SKM-1 treated with dmso at 0.1 percent for 144 hours (cell line): ENCODE measurements around the gene CCDC201.

ENCODE experiments used
- DNase-seq: peaks from one replicate; lab custom pipeline; 2025; ENCODE audit not compliant: unreplicated experiment; lab: John Stamatoyannopoulos, UW

The CCDC201 gene

DNA sequence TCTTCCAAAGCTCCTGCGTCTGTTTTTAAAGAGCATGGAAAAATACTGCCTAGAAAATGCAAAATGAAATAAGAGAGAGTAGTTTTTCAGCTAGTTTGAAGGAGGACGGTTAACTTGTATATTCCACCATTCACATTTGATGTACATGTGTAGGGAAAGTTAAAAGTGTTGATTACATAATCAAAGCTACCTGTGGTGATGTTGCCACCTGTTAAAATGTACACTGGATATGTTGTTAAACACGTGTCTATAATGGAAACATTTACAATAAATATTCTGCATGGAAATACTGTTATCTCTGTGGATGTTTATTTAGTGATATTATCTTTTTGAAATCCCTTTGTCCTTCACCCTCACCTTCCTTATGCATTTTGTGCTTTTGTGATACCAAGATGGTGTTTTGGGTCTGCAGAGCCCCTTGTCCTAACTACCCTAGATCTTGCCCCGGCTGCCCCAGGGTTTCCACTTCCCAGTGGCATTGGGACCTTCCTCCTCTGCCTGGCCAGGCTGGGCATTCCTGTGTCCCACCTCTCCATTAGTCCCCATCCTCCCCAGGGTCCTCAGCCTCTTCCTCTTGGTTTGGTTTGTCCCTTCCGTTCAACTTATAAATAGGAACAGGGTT, 20.6 kb upstream of the CCDC201 start:
- no peak for DNase-seq

DNA sequence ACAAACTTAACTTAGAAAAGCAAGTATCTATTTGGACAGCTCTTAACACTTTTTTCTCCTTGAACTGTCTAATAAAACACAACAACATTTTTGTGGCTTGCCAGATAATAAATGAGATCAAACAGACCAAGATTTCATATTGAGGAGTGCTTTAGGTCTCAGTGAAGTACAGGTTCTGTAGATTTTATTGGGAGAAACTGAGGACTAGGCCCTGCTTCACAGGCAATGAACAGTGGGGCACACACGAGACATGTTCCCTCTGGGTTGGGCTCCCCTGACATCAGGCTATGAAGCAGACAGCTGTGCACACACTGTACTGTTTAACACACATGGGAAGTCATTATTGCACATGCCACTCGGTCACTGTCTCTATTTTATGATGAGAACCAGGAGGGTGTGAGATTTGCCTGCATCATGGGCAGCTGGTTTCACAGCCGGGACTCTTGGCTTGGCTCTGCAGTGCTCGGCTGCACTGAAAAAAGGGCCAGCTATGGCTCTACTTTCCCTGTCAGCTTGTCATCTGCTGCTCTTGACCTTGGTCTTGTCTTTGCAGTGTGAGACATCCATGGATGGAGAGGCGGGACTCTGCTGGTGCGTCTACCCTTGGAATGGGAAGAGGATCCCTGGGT, 19.6 kb upstream of the CCDC201 start:
- DNase-seq, result no peak

DNA sequence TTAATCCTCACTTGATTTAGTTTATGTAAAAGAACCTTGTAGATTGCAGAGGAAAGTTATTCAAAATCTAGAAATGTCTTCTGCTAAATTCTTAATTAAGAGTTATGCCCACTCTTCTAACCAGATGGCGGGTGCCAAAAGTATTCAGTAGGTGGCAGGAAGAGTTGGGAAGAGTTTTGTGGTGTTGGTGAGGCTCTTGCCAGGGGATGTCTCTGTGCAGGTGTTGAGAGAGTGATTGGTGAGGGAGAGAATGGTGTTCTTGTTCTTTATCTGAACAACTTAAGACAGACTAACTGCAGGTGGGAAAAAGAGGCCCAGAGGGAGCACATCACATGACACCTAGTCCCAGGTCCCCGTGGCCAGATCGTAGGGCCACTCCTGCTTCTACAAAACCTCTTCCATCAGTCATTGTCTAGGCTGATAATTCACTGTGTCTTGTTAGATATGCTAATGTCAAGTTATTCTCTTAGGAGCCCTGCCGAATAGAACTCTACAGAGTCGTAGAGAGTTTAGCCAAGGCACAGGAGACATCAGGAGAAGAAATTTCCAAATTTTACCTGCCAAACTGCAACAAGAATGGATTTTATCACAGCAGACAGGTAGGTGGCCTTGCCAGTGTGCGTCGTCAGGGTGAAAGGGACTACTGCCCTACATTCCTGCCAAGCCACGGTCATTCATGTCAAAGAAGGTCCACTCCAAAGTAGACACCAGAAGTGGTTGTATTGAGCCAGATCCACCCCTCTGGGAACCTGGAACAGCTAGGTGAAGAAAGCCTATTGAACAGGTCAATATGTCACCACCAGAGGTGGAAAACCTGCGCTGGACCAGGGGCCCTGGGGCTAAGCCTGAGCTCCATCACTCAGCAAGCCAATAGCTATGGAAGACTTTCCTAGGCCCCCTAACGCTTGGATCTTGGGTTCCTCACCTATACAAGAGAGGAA, 18.9 kb upstream of the CCDC201 start:
- DNase-seq, result no peak

DNA sequence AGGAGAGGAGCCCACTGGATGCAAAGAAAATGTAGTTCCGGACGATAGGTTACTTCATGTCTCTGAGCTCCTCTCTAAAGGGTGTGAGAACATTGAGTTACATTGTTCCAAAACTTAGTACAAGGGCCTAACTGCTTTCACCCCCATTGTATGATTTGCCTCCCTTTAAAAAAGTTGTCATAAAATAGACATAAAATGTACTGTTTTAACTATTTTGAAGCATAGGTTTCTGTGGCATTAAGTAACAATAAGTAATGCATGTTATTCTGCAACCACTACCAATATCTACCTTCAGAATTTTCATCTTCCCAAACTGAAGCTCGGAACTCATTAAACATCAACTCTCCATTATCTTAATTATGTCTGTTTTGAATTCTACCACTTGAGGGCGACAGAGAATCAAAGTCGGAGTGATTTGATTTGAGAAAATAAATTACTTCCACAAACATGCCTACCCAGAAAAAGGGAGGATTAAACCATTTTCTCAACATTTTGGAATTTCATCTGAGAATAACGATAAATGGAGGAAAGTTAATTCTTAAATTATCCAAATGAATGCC, 18.1 kb upstream of the CCDC201 start:
- peak; percentile 23 for DNase-seq

DNA sequence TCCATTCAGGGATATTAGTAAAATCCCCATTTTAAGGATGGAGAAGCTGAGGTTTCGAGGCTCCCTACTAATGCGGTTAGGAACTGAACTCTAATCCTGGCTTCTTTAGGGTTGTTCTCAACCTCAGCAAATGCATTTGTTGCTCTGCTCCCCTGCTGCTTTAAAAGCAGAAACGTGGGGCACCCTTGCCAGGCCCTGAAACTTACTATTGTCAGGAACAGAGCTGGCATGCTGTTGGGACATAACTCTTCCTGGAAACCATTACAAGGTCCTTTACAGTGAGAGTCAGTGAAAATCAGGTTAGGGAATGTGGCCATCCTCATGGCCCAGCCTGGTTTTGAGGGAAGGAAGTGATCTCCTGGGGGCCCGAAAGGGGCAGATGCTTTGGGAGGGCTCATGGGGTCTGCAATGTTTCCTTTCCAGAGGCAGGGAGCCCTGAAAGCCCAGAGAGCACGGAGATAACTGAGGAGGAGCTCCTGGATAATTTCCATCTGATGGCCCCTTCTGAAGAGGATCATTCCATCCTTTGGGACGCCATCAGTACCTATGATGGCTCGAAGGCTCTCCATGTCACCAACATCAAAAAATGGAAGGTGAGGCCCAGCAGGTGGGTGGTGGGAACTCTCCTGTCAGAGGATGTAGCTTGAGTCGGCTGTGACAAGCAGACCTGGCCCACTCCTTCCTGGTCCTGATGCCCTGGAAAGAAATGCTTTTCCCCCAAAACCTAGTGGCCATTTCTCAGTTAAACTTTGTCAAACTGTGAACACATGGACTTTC, 17.4 kb upstream of the CCDC201 start:
- DNase-seq, result no peak

DNA sequence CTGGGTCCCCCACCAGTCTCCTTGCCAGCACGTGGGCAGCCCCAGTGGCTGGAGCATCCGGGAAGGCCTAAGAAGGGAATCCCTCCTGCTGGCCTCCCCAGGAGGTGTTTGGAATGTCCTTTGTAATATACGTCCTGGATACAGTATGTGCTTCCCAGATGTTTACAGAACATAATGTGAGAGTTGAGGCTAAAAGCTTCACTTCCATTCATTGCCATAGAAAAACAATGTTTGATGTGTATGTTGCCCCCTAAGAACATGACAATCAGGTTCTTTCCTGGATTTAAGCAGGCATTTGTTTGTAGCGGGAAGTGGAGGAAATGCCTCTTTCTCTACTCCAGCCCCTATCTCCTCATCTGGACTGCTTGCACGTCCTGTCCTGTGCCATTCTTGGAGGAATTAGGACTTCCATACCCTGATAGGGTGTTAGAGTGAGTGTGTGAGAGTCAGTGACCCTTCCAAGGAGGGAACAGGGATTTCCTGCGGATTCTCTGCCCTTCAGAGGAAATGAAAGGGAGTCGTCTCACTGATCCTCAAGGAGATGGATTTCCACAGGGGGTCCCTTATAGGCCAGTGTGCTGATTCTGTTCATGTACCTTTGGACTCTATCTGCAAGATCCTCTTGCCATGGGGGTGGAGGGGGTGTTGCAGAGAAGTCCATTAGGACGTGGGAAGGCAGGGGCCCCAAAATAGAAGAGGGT, 16.6 kb upstream of the CCDC201 start:
- no peak for DNase-seq

DNA sequence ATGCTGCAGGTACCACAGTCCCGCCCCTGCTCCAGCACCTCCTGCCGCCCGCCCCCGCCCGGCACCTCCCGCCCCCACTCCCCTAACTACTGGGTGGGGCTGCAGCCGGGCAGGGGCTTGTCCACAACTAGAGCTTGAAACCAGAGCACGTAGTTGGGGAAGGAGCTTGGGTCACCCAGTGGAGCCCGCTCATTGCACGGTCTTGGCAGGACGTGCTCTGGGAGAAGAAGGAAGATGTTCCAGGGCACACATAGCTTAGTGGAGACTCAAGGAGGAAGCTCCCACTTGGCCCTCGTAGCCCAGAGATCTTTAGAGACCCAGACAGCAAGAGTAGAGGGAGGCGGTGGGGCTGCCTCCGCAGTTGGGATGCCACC, 16.1 kb upstream of the CCDC201 start:
- DNase-seq, result no peak

DNA sequence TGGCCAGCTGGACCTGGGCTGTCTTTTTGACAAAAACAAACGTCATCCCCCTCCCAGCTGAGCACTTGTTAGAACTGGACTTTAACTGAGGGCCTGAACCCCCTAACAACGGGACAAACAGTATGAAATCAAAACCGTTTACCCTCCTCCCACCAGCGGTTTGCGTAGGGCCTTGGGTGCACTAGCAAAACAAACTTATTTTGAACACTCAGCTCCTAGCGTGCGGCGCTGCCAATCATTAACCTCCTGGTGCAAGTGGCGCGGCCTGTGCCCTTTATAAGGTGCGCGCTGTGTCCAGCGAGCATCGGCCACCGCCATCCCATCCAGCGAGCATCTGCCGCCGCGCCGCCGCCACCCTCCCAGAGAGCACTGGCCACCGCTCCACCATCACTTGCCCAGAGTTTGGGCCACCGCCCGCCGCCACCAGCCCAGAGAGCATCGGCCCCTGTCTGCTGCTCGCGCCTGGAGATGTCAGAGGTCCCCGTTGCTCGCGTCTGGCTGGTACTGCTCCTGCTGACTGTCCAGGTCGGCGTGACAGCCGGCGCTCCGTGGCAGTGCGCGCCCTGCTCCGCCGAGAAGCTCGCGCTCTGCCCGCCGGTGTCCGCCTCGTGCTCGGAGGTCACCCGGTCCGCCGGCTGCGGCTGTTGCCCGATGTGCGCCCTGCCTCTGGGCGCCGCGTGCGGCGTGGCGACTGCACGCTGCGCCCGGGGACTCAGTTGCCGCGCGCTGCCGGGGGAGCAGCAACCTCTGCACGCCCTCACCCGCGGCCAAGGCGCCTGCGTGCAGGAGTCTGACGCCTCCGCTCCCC, 15.5 kb upstream of the CCDC201 start, which contains the start of gene IGFBP1:
Gene IGFBP1 (plus strand): TSS at position 304 of the 808 bp plus-strand sequence. CDS start 165 bp downstream, at position 469.
- no peak for DNase-seq

DNA sequence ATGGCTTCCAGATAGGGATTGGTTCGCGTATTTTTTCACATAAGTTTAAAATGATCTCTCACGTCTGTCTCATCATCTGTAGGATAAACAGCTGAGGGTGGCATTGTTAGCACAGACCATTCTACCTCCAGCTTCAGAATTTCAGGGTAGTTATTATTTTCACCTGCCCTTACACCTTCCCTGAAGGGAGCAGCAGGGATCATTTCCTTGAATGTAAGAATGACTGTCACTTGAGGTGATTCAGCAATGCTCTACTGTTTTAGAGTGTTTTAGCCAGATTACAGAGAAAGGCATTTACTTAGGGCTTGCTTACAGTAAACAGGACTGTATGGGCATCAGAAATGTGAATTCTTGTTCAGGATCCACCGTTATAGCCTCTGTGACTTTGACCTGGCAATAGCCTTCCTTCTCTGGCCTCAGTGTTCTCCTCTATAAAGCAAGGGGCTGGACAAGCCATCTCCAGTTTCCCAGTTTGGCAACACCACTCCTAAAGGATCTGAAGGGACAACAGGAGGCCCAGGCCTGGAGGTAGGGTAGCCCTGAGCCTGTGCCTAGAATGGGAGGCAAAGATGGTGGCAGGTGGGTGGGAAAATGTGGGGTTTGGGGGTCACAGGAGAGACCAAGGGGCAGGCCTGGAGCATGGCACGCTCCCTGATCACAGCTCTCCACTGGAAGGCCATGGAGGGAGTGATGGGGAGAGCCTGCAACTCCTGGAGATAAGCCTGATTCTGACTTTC, 14.2 kb upstream of the CCDC201 start:
- DNase-seq, result no peak

DNA sequence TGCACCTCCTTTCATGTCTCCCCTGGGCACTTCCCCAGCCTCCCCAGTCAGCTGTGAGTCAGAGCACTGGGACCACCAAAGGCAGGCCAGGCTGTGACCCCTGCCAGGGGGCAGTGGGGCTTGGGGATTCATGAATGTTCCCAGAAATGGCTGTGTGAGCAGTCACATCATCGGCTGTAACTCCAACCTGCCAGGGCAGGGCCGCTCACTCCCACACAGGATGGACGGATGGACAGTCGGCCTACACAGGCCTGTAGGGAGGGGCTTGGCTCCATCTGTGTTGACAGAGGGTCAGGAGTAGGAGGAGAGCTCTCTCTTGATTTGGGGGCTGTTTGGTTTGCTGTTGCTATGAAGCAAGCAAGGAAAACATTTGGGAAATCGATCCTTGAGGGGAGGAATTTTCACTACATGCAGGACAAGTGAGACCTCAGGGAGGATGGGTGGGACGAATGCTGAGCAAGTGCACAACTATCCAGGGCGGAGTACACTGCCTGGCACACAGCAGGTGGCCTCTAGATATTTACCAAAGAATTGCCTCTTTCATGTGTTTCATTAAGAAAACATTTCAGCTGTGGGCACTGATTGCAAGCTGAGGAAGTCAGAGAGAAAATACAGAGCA, 12.5 kb upstream of the CCDC201 start:
- DNase-seq, result no peak

DNA sequence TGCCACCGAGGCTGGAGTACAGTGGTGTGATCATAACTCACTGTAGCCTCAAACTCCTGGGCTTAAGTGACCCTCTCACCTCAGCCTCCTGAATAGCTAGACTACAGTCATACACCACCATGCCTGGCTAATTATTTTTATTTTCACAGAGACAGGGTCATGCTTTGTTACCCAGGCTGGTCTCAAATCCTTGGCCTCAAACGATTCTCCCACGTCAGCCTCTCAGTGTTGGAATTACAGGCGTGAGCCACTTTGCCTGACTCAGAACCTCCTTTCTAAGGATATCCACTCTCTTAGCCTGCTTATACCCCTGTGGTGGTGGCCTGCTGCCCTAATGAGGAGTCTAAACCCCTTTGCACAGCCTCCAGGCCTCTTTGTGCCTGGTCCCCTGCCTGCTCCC, 11.3 kb upstream of the CCDC201 start:
- DNase-seq, result no peak

DNA sequence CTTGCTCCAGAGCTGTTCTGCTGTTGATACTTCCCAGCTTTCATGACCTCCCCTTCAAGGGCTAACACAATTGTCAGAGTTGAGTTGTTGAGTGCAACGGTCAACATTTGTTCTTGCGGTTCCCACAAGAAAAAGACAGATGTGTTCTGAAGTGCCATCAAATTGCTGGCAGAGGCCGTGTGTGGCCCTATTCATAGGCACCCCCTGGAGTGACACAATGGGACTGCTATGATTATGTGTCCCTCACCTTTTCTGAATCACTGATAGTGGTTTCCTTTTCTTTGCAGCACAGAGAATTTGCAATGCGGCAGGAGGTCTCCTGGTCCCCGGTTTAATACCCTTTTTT, 9.6 kb upstream of the CCDC201 start:
- no peak for DNase-seq

DNA sequence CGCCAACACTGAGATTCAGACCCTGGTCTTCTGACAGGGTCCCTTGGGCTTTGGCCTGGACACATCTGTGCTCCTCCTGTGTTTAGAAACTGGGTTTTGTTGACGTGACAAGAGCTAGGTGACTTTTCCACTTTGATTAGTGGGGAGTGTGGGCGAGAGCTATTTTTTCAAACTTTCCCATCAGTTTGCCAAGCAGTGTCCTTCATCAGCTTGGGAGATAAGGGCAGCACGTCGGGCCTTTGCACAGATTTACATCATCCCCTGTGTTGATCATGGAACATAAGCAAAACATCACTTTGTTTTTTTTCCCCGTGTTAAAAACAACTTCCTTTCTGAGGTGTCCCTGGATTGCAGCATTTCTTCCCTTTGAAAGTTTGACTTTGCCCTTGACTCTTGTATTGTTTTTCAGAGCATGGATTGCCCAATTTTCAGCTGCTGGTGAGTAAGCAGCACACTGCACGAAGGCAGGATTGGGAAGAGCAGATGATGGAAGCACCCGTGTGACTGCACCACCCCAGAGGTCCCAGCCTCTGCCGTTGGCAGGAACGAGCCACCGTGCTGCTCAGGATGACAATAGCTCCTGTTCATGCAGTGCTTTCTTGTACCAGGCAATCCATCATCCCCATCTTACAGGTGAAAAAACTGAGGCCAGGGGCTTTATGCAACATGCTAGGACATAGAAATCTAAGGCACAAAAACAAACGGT, 9.0 kb upstream of the CCDC201 start:
- DNase-seq, result no peak

DNA sequence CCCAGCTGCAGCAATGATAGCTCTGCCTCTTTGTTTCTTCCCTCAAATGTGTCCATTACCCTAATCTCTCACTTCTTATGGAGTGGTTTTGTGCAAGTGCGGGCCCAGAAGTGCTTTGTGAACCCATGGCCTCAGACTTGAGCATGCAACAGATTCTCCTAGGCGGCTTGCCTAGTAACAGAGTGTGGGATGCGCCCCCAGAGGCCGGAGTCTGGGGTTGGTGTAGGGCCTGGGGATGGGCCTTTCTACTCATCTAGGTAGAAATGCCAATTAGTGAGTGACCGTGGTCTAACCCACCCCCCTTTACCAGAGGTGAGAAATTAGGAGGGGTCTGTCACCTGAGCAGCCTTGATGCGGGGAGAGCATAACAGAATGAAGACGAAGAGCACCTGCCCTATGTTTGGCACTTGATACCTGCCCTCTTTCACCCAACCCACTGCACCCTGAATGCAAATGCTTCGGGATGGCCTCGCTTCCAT, 8.4 kb upstream of the CCDC201 start:
- DNase-seq, result no peak

DNA sequence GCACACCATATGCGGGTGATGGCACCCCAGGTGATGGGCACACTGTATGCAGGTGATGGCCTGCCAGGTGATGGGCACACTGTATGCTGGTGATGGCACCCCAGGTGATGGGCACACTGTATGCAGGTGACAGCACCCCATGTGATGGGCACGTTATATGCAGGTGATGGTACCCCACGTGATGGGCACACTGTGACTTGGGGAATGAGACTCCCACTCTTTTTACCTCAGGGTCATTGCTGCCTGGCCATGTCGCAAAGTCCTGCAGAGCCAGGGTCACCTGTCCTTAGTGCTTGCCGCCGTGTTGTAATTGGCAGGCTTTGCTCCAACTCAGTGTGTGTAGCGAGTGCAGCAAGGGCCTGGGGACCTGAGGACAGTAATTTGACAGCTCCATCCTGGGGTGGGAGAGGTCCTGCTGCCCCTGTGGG, 7.6 kb upstream of the CCDC201 start:
- no peak for DNase-seq

DNA sequence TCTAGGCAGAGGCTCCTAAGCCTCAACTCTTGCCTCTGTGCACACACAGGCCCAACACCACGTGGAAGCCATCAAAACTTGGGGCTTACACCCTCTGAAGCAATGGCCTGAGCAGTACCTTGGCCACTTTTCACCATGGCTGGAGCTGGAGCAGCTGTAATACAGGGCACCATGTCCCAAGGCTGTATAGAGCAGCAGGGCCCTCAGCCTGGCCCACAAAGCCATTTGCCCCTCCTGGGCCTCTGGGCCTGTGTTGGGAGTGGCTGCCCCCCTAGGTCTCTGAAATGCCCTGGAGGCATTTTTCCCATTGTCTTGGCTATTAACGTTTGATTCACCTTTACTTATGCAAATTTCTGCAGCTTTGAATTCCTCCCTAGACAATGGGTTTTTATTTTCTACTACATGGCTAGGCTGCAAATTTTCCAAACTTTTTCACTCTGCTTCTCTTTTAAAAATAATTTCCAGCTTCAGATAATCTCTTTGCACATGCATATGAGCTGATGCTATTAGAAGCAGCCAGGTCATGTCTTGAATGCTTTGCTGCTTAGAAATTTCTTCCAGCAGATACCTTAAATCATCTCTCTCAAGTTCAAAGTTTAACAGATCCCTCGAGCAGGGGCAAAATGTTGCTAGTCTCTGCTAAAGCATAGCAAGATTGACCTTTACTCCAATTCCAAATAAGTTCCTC, 5.7 kb upstream of the CCDC201 start:
- DNase-seq, result no peak

DNA sequence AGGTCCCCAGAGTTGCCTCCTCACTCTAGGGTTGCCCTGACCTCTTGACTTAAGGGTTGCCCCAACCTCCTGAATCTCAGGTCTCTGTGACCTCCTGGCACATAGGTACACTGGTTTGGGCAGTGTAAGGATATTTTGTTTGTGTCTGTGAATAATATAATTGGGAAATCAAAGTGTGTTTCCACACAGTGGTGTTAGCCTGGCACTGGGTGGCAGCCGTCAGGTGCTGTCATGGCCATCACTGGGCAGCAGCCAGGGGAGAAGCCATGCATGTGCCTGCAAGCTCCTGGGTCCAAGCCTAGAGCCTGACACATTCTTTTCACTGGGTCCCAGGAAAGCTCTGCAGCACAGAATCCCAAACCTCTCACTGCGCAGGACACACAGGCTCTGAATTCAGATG, 3.6 kb upstream of the CCDC201 start:
- DNase-seq, result no peak
